RWPE2 (cell line): ENCODE results near the gene PRKCE.

Experiments used
- ATAC-seq: fragments of 200-7000 bp; cut with Tn5 transposase; 3 replicates; pipeline ENCODE4 v1.9.1; 2021; ENCODE audit warnings: low read depth
- DNase-seq: peaks from one replicate; pipeline ENCODE4 v3.0.0-alpha.2; 2020; ENCODE audit warnings: low spot score
- H3K27ac ChIP-seq: fragments of 450-650 bp; 2 replicates; pipeline ENCODE4 v1.5.1; 2017; ENCODE audit warnings: mild to moderate bottlenecking; ENCODE audit not compliant: poor library complexity, severe bottlenecking
- H3K27me3 ChIP-seq: fragments of 250-450 bp; sonication (Bioruptor Pico); 2 replicates; pipeline ENCODE4 v1.5.1; 2021; ENCODE audit warnings: mild to moderate bottlenecking, moderate library complexity; ENCODE audit not compliant: insufficient read depth, poor library complexity, severe bottlenecking
- H3K36me3 ChIP-seq: fragments of 250-450 bp; sonication (Bioruptor Pico); 2 replicates; pipeline ENCODE4 v1.5.1; 2020; ENCODE audit warnings: low read depth, mild to moderate bottlenecking, moderate library complexity
- H3K4me1 ChIP-seq: fragments of 250-450 bp; sonication (Bioruptor Pico); 2 replicates; pipeline ENCODE4 v1.5.1; 2021; ENCODE audit warnings: mild to moderate bottlenecking, moderate library complexity; ENCODE audit not compliant: insufficient read depth, poor library complexity, severe bottlenecking
- H3K4me3 ChIP-seq: fragments of 250-450 bp; sonication (Bioruptor Pico); 2 replicates; pipeline ENCODE4 v1.5.1; 2021; ENCODE audit warnings: mild to moderate bottlenecking, moderate library complexity; ENCODE audit not compliant: severe bottlenecking
- H3K9me3 ChIP-seq: fragments of 250-450 bp; sonication (Bioruptor Pico); 2 replicates; pipeline ENCODE4 v1.5.1; 2021; ENCODE audit warnings: mild to moderate bottlenecking, moderate library complexity; ENCODE audit not compliant: severe bottlenecking
- CTCF ChIP-seq: fragments of 450-650 bp; IDR thresholded peaks from one replicate; pipeline ENCODE4 v1.5.1; 2017; ENCODE audit warnings: mild to moderate bottlenecking, moderate library complexity; ENCODE audit not compliant: poor library complexity, severe bottlenecking

The PRKCE gene

GRCh38 chr2:46170026-46170425, 518.6 kb downstream of the PRKCE start:
- Histone ChIP-seq H3K27ac (peak overlapping the region; percentile 97), H3K4me3 (no peak overlapping the region), H3K4me1 (peaks cover 50% of the 10 kb centered on the region), H3K36me3 (no peaks in the 10 kb centered on the region), H3K9me3 (no peaks in the 10 kb centered on the region), H3K27me3 (no peaks in the 10 kb centered on the region)
- TF ChIP-seq CTCF: no peak
- ATAC-seq (no peak), DNase-seq (no peak)

GRCh38 chr2:46170611-46171350, 519.3 kb downstream of the PRKCE start:
- DNase-seq (no peak), ATAC-seq (peak; percentile 59)
- no peaks in the 10 kb centered on the region for H3K27me3 ChIP-seq
- peaks cover 44% of the 10 kb centered on the region for H3K4me1 ChIP-seq
- no peaks in the 10 kb centered on the region for H3K9me3 ChIP-seq
- no peaks in the 10 kb centered on the region for H3K36me3 ChIP-seq
- TF ChIP-seq CTCF: no peak
- peak overlapping the region; percentile 97 for H3K27ac ChIP-seq
- no peak overlapping the region for H3K4me3 ChIP-seq

- Histone ChIP-seq H3K27me3 (no peaks in the 10 kb centered on the region), H3K4me1 (peaks cover 44% of the 10 kb centered on the region), H3K27ac (peak overlapping the region; percentile 97), H3K9me3 (no peaks in the 10 kb centered on the region), H3K36me3 (no peaks in the 10 kb centered on the region), H3K4me3 (no peak overlapping the region)
- DNase-seq (peak; percentile 82), ATAC-seq (peak; percentile 78)
- TF ChIP-seq CTCF: no peak
These were observed 520.0 kb downstream of the PRKCE start for GRCh38 chr2:46171411-46171953.

- peak; percentile 80 for DNase-seq
- H3K36me3 ChIP-seq: no peaks in the 10 kb centered on the region
- peak; percentile 54 for TF ChIP-seq CTCF
- ATAC-seq: peak; percentile 62
- H3K27me3 ChIP-seq: no peaks in the 10 kb centered on the region
- H3K4me1 ChIP-seq: peaks cover 42% of the 10 kb centered on the region
- no peak overlapping the region for H3K4me3 ChIP-seq
- peak overlapping the region; percentile 97 for H3K27ac ChIP-seq
- H3K9me3 ChIP-seq: no peaks in the 10 kb centered on the region
These were observed 520.6 kb downstream of the PRKCE start for GRCh38 chr2:46171996-46172546.

GRCh38 chr2:46173030-46173429, 521.6 kb downstream of the PRKCE start:
- ATAC-seq (no peak), DNase-seq (no peak)
- peaks cover 35% of the 10 kb centered on the region for H3K4me1 ChIP-seq
- H3K4me3 ChIP-seq: no peak overlapping the region
- H3K36me3 ChIP-seq: no peaks in the 10 kb centered on the region
- no peaks in the 10 kb centered on the region for H3K9me3 ChIP-seq
- H3K27ac ChIP-seq: peak overlapping the region; percentile 97
- no peak for TF ChIP-seq CTCF
- no peaks in the 10 kb centered on the region for H3K27me3 ChIP-seq
